ENCODE measurements around the gene TTC7B.

DNA sequence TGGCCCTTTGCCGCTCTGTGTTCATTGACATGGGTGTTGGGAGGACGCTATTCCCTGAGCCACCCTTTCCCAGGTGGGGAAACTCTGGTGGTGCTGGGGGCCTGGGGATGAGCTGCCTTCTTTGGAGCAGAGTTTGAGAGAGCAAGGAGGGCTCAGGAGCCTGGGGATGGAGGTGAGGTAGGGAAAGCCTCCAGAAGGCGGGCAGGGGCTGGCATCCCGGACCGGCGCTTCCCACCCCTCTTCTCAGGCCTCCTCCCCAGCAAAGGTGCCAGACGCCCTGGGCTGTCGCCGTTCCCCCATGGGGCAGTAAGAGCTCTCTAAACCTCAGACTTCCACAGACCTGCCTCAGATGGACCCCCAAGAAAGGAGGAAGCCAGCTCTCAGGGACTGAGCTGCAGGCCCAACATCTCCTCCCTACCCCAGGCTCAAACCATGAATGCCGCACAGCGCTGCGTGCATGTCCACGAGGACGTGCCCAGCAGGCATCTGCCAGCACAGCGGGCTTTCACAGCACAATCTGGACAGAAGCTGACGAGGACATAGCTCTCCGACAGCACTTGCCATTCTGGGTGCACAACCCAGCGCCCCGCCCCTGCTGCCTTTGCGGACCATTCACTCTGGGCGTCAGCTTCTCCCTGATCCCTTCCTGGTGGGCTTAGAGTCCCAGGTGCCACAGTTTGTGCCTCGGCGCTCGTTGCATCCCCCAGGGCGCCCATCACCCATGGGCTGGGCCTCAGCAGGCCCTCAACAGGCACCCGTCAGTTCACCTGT lies 14.9 kb upstream of the TTC7B start:
- TF ChIP-seq, protein P1, sequence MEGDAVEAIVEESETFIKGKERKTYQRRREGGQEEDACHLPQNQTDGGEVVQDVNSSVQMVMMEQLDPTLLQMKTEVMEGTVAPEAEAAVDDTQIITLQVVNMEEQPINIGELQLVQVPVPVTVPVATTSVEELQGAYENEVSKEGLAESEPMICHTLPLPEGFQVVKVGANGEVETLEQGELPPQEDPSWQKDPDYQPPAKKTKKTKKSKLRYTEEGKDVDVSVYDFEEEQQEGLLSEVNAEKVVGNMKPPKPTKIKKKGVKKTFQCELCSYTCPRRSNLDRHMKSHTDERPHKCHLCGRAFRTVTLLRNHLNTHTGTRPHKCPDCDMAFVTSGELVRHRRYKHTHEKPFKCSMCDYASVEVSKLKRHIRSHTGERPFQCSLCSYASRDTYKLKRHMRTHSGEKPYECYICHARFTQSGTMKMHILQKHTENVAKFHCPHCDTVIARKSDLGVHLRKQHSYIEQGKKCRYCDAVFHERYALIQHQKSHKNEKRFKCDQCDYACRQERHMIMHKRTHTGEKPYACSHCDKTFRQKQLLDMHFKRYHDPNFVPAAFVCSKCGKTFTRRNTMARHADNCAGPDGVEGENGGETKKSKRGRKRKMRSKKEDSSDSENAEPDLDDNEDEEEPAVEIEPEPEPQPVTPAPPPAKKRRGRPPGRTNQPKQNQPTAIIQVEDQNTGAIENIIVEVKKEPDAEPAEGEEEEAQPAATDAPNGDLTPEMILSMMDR (IDR thresholded peaks at IDR 0.05) = no peak
- TF ChIP-seq SIN3A (IDR thresholded peaks at IDR 0.05; ENCODE audit: borderline replicate concordance, insufficient read depth, low read depth, low read length) = no peak
- TF ChIP-seq, protein P2, sequence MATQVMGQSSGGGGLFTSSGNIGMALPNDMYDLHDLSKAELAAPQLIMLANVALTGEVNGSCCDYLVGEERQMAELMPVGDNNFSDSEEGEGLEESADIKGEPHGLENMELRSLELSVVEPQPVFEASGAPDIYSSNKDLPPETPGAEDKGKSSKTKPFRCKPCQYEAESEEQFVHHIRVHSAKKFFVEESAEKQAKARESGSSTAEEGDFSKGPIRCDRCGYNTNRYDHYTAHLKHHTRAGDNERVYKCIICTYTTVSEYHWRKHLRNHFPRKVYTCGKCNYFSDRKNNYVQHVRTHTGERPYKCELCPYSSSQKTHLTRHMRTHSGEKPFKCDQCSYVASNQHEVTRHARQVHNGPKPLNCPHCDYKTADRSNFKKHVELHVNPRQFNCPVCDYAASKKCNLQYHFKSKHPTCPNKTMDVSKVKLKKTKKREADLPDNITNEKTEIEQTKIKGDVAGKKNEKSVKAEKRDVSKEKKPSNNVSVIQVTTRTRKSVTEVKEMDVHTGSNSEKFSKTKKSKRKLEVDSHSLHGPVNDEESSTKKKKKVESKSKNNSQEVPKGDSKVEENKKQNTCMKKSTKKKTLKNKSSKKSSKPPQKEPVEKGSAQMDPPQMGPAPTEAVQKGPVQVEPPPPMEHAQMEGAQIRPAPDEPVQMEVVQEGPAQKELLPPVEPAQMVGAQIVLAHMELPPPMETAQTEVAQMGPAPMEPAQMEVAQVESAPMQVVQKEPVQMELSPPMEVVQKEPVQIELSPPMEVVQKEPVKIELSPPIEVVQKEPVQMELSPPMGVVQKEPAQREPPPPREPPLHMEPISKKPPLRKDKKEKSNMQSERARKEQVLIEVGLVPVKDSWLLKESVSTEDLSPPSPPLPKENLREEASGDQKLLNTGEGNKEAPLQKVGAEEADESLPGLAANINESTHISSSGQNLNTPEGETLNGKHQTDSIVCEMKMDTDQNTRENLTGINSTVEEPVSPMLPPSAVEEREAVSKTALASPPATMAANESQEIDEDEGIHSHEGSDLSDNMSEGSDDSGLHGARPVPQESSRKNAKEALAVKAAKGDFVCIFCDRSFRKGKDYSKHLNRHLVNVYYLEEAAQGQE (IDR thresholded peaks at IDR 0.05; ENCODE audit: insufficient read depth in 1 of 2, low read depth in 2 of 2, low read length in 1 of 2) = no peak
